ENCODE data around the gene SMIM3.

GRCh38 chr5:150797384-150797783 lies 18.8 kb downstream of the SMIM3 start:
- TF ChIP-seq CTCF (IDR thresholded peaks at IDR 0.05) (no peak), REST (IDR thresholded peaks at IDR 0.05; ENCODE audit: insufficient read depth in 1 of 2, low read depth in 2 of 2, low read length in 1 of 2) (no peak), SIN3A (IDR thresholded peaks at IDR 0.05; ENCODE audit: borderline replicate concordance, insufficient read depth, low read depth, low read length) (no peak), POLR2AphosphoS5 (IDR thresholded peaks at IDR 0.05; ENCODE audit: low read depth, low read length) (no peak), TCF7L2 (IDR thresholded peaks at IDR 0.05; ENCODE audit: low read depth, low read length) (no peak)

Data from Panc1 (cell line).